Neural crest cell (in vitro differentiated cells): ENCODE results near the gene KCNK3. TPM values are rescaled to one million over a fixed set of nuclear protein-coding genes. Genes with fewer than 3 reads are reported as not detected.
A peak's percentile ranks its signal among the peaks of the same experiment; 100 is the strongest.

Experiments
- DNase-seq: peaks from one replicate; pipeline ENCODE4 v3.0.0; 2021; ENCODE audit warnings: low read depth, mixed read lengths, low spot score
- H3K27ac Mint-ChIP-seq: one replicate; pipeline ENCODE4 v1.8.0; 2021; ENCODE audit warnings: mild to moderate bottlenecking, mixed read lengths; ENCODE audit not compliant: unreplicated experiment
- H3K27me3 Mint-ChIP-seq: 2 replicates; pipeline ENCODE4 v1.8.0; 2021; ENCODE audit warnings: low read depth, mild to moderate bottlenecking, mixed read lengths
- H3K36me3 Mint-ChIP-seq: 2 replicates; pipeline ENCODE4 v1.8.0; 2021; ENCODE audit warnings: low read depth, mild to moderate bottlenecking, mixed read lengths
- H3K4me1 Mint-ChIP-seq: 2 replicates; pipeline ENCODE4 v1.8.0; 2021; ENCODE audit warnings: mixed read lengths
- H3K4me3 Mint-ChIP-seq: one replicate; pipeline ENCODE4 v1.8.0; 2021; ENCODE audit warnings: mild to moderate bottlenecking, mixed read lengths
- H3K9me3 Mint-ChIP-seq: 2 replicates; pipeline ENCODE4 v1.8.0; 2021; ENCODE audit warnings: mixed read lengths
- total RNA-seq: library from RNA; stranded (reverse); gene quantifications from 2 replicates; pipeline ENCODE4 v1.2.1, GENCODE V29; 2021
- TF ChIP-seq, protein P1 (sequence below): fragments of 200-600 bp; sonication (generic); conservative IDR thresholded peaks from 2 replicates; pipeline ENCODE4 v1.5.0; 2021; ENCODE audit warnings: antibody characterized with exemption, mild to moderate bottlenecking

Gene KCNK3
- total RNA-seq, 1 donor from 2014 or later: 0.58 TPM

DNA sequence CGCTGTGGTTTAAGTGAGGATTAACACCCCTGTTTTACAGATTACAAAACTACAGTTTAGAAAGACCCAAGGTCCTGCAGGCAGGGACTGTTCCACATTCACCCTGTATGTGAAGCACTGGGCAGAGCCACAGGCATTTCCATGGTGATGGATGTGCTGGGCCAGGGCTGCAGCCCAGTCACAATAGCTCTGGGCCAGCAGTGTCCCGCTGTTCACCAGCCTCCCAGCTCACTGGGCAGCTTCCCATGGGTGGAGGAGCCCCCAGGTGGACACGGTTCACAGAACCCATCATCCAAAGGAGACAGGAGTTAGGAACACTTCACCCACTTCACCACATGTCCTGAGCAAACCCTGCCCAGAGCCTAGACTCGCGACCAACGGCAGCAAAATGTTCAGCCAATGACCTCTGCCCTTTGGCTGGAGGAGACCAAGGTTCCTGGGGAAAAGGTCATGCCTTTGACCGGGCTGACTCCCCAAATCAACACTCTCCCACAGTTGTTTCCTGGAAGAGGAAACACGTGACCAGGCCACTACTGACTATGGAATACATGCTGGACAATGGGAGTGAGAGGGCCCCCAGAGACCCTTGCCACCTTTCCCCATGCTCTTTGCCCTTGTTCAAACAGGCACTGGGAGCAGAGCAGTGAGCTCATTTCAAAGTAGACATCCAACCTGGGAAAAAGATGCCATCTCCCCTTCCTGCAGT lies 43.5 kb downstream of the KCNK3 start:
- H3K4me1 Mint-ChIP-seq: peaks cover 27% of the 10 kb centered on the region
- H3K36me3 Mint-ChIP-seq: no peaks in the 10 kb centered on the region
- H3K27me3 Mint-ChIP-seq: no peaks in the 10 kb centered on the region
- peak overlapping the region; percentile 22 for H3K27ac Mint-ChIP-seq
- no peak overlapping the region for H3K4me3 Mint-ChIP-seq
- TF ChIP-seq, protein P1, sequence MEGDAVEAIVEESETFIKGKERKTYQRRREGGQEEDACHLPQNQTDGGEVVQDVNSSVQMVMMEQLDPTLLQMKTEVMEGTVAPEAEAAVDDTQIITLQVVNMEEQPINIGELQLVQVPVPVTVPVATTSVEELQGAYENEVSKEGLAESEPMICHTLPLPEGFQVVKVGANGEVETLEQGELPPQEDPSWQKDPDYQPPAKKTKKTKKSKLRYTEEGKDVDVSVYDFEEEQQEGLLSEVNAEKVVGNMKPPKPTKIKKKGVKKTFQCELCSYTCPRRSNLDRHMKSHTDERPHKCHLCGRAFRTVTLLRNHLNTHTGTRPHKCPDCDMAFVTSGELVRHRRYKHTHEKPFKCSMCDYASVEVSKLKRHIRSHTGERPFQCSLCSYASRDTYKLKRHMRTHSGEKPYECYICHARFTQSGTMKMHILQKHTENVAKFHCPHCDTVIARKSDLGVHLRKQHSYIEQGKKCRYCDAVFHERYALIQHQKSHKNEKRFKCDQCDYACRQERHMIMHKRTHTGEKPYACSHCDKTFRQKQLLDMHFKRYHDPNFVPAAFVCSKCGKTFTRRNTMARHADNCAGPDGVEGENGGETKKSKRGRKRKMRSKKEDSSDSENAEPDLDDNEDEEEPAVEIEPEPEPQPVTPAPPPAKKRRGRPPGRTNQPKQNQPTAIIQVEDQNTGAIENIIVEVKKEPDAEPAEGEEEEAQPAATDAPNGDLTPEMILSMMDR: no peak
- peak; percentile 12 for DNase-seq
- H3K9me3 Mint-ChIP-seq: no peaks in the 10 kb centered on the region

DNA sequence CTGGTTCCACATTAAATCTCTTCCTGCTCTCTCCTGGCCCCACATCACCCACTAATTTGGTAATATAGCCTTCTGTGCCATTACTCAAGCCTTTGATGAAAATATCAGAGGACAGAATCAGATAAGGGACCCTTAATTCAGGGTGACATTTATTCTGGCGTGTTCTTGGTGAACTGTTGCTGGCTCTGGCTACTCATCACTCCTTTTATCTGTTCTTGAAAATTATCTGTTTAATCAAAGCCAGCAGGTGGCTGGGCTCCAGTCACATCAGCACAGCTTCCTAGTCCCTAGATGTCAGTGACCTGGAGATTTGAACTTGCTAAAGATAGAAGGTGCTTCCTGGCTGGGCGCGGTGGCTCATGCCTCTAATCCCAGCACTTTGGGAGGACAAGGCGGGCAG lies 44.7 kb downstream of the KCNK3 start:
- peaks cover 27% of the 10 kb centered on the region for H3K4me1 Mint-ChIP-seq

DNA sequence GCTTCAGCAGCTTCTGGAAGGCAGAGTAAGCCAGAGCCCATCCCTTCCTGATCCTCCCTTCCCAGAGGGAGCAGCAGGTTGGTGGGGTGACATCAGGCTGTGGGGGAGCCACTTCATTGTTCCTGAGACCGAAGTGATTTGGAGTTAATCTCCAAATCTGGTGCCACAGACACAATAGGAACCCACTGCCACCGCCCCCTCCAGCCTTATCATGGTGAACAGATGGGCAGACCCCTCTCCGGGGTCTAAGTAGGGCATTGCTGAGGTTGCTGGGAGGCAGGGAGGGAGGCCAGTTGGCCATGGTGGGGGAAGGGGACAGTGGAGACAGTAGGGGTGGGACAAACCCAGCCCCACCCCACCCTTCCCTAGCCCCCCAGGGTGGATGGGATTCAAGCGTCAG lies 46.0 kb downstream of the KCNK3 start:
- no peak for DNase-seq
- Mint-ChIP-seq H3K9me3 (no peaks in the 10 kb centered on the region), H3K36me3 (no peaks in the 10 kb centered on the region), H3K4me3 (no peak overlapping the region), H3K27me3 (no peaks in the 10 kb centered on the region), H3K4me1 (peaks cover 27% of the 10 kb centered on the region), H3K27ac (no peak overlapping the region)
- TF ChIP-seq, protein P1: no peak

More for the DNA sequence above, 44.7 kb downstream of the KCNK3 start:
- Mint-ChIP-seq H3K36me3 (no peaks in the 10 kb centered on the region), H3K9me3 (no peaks in the 10 kb centered on the region), H3K4me3 (no peak overlapping the region), H3K27ac (no peak overlapping the region), H3K27me3 (no peaks in the 10 kb centered on the region)
- no peak for DNase-seq
- TF ChIP-seq, protein P1: no peak

DNA sequence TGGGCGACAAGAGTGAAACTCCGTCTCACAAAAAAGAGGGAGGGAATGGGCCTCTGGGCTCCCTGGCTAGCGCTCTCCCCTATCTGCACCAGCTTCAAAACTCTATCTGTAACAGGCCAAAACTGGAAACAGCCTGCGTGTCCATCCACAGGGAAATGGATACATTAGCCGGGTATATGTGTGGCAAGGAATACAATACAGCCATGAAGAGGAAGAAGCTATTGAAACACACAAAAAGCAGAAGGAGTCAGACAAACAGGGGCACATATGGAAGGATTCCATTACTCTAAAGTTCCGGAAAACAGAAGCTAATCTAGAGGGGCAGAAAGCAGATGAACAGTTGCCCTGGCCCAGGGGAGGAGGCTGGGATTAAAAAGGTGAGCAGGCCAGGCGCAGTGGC lies 47.0 kb downstream of the KCNK3 start:
- H3K9me3 Mint-ChIP-seq: no peaks in the 10 kb centered on the region
- H3K4me1 Mint-ChIP-seq: peaks cover 27% of the 10 kb centered on the region
- no peak overlapping the region for H3K4me3 Mint-ChIP-seq
- TF ChIP-seq, protein P1: no peak
- no peak overlapping the region for H3K27ac Mint-ChIP-seq
- no peaks in the 10 kb centered on the region for H3K27me3 Mint-ChIP-seq
- H3K36me3 Mint-ChIP-seq: no peaks in the 10 kb centered on the region
- DNase-seq: no peak

DNA sequence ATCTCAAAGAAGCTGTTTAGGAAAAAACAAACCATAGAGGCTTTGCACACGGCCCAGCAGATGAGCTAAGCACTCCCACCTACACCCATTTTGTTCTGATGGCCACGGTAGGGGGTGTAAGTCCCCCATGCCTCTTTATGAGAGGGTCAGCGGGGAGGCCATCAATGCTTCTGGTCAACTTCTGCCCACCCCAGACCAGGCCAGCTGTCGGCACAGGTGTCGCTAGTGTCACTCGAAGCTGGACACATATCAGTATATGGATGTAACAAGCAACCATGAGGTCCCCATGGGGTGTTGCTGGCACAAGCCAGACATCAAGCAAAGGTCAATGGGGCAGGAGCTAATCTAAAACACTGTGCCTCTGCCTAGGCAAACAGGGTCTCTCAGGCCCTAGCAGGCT lies 47.8 kb downstream of the KCNK3 start:
- no peak overlapping the region for H3K27ac Mint-ChIP-seq

More for the DNA sequence above, 47.8 kb downstream of the KCNK3 start:
- TF ChIP-seq, protein P1: no peak
- no peaks in the 10 kb centered on the region for H3K9me3 Mint-ChIP-seq
- H3K36me3 Mint-ChIP-seq: no peaks in the 10 kb centered on the region
- peaks cover 22% of the 10 kb centered on the region for H3K4me1 Mint-ChIP-seq
- no peaks in the 10 kb centered on the region for H3K27me3 Mint-ChIP-seq
- H3K4me3 Mint-ChIP-seq: no peak overlapping the region
- no peak for DNase-seq
